Muscle layer of colon (tissue), 2 donors: ENCODE measurements around the gene RHBDD1.
A peak's percentile ranks its signal among the peaks of the same experiment; 100 is the strongest.

ENCODE experiments used
- H3K27ac ChIP-seq: one replicate; pipeline ENCODE4 v1.7.0; 2013; ENCODE audit warnings: low read depth, mild to moderate bottlenecking, low read length, moderate library complexity
- H3K27me3 ChIP-seq, 2 donors: one replicate each; pipeline ENCODE4 v1.7.0; 2013; ENCODE audit warnings: low read length in 2 of 2, mild to moderate bottlenecking in 2 of 2; ENCODE audit not compliant: insufficient read depth in 2 of 2, control insufficient read depth in 1 of 2
- H3K36me3 ChIP-seq: one replicate; pipeline ENCODE4 v1.7.0; 2013; ENCODE audit warnings: mild to moderate bottlenecking, low read length; ENCODE audit not compliant: insufficient read depth
- H3K4me1 ChIP-seq: one replicate; pipeline ENCODE4 v1.7.0; 2013; ENCODE audit warnings: mild to moderate bottlenecking, low read length; ENCODE audit not compliant: insufficient read depth
- H3K4me3 ChIP-seq, 2 donors: one replicate each; pipeline ENCODE4 v1.7.0; 2013; ENCODE audit warnings: low read length in 2 of 2, low read depth in 1 of 2, mild to moderate bottlenecking in 1 of 2, moderate library complexity in 1 of 2
- H3K9ac ChIP-seq: one replicate; pipeline ENCODE4 v1.7.0; 2013; ENCODE audit warnings: low read length
- H3K9me3 ChIP-seq: one replicate; pipeline ENCODE4 v1.7.0; 2013; ENCODE audit warnings: mild to moderate bottlenecking, low read length
- donor health status: abdominal sarcoma.
- donor health status: Adenocarcinoma of cecum.

Gene RHBDD1, protein sequence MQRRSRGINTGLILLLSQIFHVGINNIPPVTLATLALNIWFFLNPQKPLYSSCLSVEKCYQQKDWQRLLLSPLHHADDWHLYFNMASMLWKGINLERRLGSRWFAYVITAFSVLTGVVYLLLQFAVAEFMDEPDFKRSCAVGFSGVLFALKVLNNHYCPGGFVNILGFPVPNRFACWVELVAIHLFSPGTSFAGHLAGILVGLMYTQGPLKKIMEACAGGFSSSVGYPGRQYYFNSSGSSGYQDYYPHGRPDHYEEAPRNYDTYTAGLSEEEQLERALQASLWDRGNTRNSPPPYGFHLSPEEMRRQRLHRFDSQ

DNA sequence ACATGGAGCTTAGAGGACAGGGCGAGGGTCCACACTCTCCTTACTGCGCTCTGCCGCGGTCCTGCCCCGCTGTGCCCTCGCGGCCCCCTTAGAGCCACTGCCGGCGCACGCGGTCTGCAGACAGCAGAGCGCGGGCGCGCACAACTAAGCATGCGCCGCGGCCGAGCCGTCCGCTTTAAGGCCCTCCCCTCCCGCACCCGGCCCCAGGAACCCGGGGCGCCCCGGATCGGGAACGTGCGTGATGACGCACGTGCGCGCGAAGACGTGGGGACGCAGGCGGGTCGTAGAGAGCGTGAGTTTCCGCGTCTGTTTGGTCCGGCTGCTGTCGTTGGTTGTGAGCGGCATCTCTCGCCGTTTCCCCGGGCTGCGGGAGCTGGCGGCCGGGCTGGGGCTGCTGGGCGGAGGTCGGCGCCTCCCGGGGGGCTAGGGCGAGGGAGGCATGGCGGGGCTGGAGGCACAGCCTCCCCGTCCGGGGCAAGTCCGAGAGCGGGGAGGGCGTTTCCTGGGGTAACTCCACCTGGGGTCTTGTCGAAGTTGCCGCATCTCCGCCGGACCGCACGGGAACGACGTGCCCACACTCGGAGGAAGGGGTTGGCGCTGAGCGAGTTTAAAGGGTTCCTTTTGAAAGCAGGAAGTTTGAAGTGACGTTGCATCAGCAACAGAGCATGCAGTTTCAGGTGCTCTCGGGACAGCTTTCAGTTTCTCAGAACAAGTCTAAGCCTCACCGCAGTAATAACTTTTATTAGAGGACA is at the start of gene RHBDD1:
Gene RHBDD1 (plus strand): TSS at position 259 of the 752 bp plus-strand sequence. CDS start 28,640 bp downstream, outside the sequence.
- no peaks in the 10 kb centered on the region for H3K27me3 ChIP-seq
- H3K27ac ChIP-seq: peak within 1 kb of the TSS; percentile 95
- H3K9me3 ChIP-seq: no peaks in the 10 kb centered on the region
- no peaks in the 10 kb centered on the region for H3K36me3 ChIP-seq
- peak within 1 kb of the TSS; percentile 64 to 72 for H3K4me3 ChIP-seq
- peaks cover 15% of the 10 kb centered on the region for H3K4me1 ChIP-seq
- H3K9ac ChIP-seq: peak within 1 kb of the TSS; percentile 63

DNA sequence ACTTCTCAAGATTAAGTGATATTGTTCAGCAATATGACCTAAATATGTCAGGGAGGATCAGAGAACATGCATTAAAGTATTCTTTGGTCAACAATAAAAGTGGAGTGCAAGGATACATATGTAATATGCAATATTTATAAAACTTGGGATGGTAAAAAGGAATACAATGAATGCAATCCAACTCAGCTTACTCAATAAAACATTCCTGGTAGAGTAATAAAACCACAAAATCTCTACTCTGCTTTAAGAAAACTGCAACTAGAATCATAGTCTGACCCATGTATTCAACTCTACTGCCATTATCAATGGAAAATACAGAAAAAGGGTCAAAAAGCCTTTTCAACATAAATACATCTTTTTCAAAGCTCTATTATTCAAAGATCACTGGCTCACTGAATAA is 47.8 kb upstream of the RHBDD1 start:
- Histone ChIP-seq H3K27ac (peak overlapping the region; percentile 49), H3K36me3 (no peaks in the 10 kb centered on the region), H3K9me3 (peaks cover 3% of the 10 kb centered on the region), H3K4me1 (peaks cover 45% of the 10 kb centered on the region), H3K9ac (no peak overlapping the region), H3K4me3 (no peak overlapping the region), H3K27me3 (no peaks in the 10 kb centered on the region)

DNA sequence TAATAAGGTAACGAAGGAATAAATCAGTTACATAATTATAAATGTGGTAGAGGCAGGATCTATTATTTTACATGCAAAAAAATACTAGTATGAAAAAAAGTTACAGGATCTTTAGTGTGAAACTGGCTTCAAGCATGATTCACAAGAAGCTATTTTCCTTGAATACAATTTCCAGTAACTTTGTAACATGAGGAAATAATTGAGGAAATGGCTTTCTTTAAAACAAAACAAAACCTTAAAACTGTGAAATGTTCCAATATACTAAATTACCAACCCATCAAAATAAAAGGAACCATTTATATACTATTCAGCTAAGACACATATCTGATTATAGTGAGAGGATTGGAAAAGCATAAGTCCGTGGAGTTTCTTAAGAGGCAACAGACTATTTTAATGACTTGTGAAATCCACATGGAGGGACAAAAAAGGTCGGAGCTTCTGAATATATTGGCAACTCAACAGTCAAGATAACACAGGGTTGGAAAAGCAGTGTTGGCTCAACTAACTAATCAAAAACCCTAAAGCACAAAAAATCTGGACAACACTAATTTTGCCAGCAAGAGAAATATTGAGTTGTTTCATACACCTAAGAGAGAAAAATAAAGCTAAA is 46.9 kb upstream of the RHBDD1 start:
- no peaks in the 10 kb centered on the region for H3K36me3 ChIP-seq
- H3K4me1 ChIP-seq: peaks cover 42% of the 10 kb centered on the region
- no peak overlapping the region for H3K9ac ChIP-seq
- H3K27ac ChIP-seq: peak overlapping the region; percentile 52
- no peak overlapping the region for H3K4me3 ChIP-seq
- no peaks in the 10 kb centered on the region for H3K9me3 ChIP-seq
- H3K27me3 ChIP-seq: no peaks in the 10 kb centered on the region

DNA sequence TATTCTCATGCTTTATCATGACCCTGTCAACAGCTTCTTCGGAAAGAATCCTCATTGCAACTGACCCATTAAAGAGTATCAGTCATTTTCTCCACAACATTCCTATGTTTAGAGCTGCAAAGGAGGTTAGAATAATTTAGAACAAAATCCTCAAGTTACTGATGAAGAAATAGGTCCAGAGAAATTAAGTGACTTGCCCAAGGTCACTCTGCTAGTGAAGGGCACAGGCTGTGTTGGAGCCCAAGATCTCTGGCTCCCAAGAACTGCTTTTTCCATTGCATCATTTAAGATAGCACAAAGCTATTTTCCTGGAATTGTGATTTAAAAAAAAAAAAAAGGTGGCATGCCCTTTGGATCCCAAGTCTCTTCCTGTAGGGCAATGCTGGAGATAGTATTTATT is 45.8 kb upstream of the RHBDD1 start:
- Histone ChIP-seq H3K9ac (no peak overlapping the region), H3K4me1 (peaks cover 42% of the 10 kb centered on the region), H3K4me3 (no peak overlapping the region), H3K36me3 (no peaks in the 10 kb centered on the region), H3K9me3 (no peaks in the 10 kb centered on the region), H3K27me3 (no peaks in the 10 kb centered on the region), H3K27ac (no peak overlapping the region)

DNA sequence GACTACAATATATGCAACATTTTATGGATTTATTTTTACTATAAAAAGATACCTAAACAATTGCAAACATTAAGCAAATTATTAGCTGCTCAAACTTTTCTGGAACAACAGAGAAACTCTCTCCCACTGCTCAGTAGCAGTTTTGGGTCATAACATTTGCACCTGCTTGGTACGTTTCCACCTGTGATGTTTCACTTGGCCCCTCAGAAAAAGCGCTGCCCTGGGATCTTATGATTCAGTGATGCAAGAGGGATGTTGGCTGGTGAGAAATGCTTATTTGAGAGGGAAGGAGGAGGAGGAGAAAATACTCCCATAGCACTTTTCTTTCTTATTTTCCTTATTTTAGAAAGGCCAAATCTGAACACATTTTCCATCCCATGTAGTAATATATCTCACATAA is 45.4 kb upstream of the RHBDD1 start:
- Histone ChIP-seq H3K4me3 (peak overlapping the region in 1 of 2 donors; percentile 78), H3K4me1 (peaks cover 42% of the 10 kb centered on the region), H3K36me3 (no peaks in the 10 kb centered on the region), H3K27me3 (no peaks in the 10 kb centered on the region), H3K9me3 (no peaks in the 10 kb centered on the region), H3K9ac (no peak overlapping the region), H3K27ac (peak overlapping the region; percentile 96)

DNA sequence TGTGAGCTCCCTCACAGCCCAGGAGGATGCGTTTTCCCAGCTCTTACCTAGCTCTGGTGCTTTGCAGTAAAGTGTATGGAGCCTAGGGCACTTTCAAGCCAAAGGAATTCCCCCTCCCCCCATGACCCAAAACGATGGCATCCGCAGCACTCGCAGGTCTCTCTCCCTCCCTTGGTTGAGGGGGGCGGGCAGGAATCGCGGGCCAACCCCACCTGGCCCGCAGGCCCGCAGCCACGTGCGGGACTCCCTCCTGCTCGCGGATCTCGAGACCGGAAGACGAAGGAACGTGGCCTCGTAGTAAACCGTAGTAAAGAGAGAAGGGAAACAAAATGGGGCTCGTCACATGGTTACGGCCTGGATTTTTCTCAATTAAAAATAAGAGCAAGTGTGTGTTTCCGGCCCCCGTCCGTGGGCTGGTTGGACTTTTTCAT is 44.8 kb upstream of the RHBDD1 start:
- peak overlapping the region; percentile 47 for H3K9ac ChIP-seq
- H3K4me1 ChIP-seq: peaks cover 46% of the 10 kb centered on the region
- no peaks in the 10 kb centered on the region for H3K27me3 ChIP-seq

DNA sequence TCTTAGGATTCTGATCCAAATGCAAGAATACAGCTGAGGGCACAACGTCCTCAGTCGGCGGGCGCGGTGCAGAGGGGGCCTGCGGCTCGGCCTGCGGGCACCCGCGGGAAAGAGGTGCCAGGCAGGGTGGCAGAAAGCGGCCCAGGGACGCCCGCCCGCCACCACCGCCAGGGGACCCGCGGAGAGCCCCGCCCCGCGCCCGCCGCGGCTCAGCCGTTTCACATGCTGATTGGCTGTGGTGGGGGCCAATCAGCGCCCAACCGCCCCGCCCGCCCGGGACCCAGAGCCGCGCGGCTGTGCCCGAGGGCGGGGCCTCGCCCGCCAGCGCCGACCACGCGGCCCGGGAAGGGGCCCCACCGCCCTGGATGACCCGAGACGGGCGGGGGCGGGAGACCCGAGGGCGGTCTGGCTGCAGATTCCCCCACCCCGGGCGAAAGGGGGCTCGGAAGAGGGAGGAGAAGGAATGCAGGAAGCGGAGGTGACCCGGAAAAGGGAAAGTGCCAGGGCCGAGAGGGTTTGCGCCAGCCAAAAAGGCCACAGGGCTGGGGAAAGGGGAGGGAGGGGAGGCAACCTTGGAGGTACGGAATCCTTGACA is 44.3 kb upstream of the RHBDD1 start:
- Histone ChIP-seq H3K9me3 (no peaks in the 10 kb centered on the region), H3K27me3 (no peaks in the 10 kb centered on the region), H3K9ac (peak overlapping the region; percentile 72), H3K27ac (peak overlapping the region; percentile 96), H3K4me1 (peaks cover 46% of the 10 kb centered on the region), H3K36me3 (peaks cover 9% of the 10 kb centered on the region), H3K4me3 (peak overlapping the region; percentile 56 to 78)

More for the DNA sequence above, 44.8 kb upstream of the RHBDD1 start:
- Histone ChIP-seq H3K36me3 (peaks cover 4% of the 10 kb centered on the region), H3K4me3 (peak overlapping the region; percentile 56 to 78), H3K27ac (peak overlapping the region; percentile 96), H3K9me3 (no peaks in the 10 kb centered on the region)

DNA sequence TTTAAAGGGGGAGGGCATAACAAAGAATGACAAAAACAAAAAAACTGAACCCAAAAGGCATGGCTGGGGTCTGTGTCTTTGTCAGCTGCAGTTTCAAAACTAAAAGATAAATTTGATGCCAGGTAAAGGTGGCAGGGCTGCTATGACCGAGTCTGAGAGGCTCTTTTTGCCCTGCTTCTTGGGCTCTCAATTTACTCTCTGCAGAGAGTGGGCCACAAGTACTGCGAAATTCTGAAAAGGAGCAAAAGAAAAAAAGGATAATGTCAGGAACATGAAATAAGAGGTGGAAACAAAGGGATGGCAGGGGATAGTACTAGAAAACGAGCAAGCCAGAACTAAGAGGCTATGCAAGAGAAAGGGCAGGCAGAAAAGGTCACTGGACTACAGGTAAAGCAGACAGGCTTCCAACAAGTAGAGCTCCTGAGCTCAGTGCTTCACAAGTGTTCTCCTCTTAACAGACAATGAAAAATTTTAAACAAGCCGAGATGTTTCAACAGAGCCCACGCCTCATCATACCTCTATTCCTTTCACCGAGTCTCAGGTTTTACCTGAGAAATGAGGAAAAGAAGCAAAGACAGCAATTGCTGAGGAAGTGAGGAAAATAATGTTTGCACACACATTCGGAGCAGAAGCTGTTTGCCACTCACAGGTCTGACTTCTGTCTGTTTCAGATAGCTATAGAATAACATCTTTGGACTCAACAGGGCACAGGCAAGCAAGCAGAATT is 43.5 kb upstream of the RHBDD1 start:
- no peaks in the 10 kb centered on the region for H3K27me3 ChIP-seq
- peaks cover 52% of the 10 kb centered on the region for H3K4me1 ChIP-seq
- H3K4me3 ChIP-seq: peak overlapping the region; percentile 56 to 78
- H3K9ac ChIP-seq: peak overlapping the region; percentile 72
- peaks cover 10% of the 10 kb centered on the region for H3K36me3 ChIP-seq
- H3K9me3 ChIP-seq: no peaks in the 10 kb centered on the region
- H3K27ac ChIP-seq: peak overlapping the region; percentile 96

DNA sequence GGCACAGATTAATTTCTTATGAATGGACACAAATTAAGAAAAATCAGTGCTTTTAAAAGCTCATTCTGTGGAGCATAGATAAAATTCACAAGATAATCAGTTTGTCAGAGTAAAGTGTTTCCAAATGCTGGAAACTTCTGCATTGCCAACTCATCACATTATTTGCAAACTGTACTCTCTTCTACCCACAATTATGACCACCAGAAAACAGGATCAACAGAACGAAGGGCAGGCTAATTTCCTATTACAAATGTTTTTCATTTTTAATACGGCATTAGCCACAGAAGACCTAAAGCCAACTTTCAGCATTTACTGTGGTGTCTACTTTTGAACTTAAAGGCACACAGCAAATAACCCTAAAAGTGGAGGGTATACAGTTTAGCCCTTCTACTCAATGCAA is 42.2 kb upstream of the RHBDD1 start:
- H3K4me1 ChIP-seq: peaks cover 46% of the 10 kb centered on the region
- H3K27me3 ChIP-seq: no peaks in the 10 kb centered on the region
- peak overlapping the region; percentile 88 for H3K27ac ChIP-seq
- H3K9me3 ChIP-seq: no peaks in the 10 kb centered on the region
- peaks cover 10% of the 10 kb centered on the region for H3K36me3 ChIP-seq
- peak overlapping the region in 1 of 2 donors; percentile 83 for H3K4me3 ChIP-seq
- peak overlapping the region; percentile 70 for H3K9ac ChIP-seq

DNA sequence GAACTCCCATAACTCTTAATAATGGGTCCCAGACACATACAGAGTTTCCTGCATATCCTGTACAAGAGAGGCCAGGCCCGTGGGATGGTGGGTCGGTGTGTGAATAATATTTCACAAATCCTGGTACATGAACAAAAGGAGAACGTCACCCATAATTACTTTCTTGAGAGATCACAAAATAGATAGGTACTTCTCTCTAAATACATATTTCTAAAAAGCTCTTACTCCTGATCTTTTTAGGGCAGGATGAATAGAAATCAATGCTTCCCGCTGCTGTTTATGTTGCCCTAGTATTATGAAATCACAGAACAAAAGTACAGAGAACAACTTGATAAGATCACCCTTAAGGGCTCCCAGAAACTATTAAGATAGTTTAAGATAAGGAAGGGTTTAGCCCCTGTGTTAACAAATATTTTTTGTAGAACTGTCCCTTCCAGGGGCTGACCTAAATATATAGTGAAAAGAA is 41.6 kb upstream of the RHBDD1 start:
- peaks cover 43% of the 10 kb centered on the region for H3K4me1 ChIP-seq
- peak overlapping the region; percentile 83 to 96 for H3K4me3 ChIP-seq
- H3K9me3 ChIP-seq: no peaks in the 10 kb centered on the region
- peak overlapping the region; percentile 88 for H3K27ac ChIP-seq
- no peaks in the 10 kb centered on the region for H3K27me3 ChIP-seq
- H3K9ac ChIP-seq: peak overlapping the region; percentile 70
- peaks cover 10% of the 10 kb centered on the region for H3K36me3 ChIP-seq
